ENCODE data around the gene CYP19A1. TPM values are rescaled to one million over a fixed set of nuclear protein-coding genes. Genes with fewer than 3 reads are reported as not detected.
"Not testable (repeated sequence)": the region's sequence is repeated elsewhere in the genome, so short reads cannot be mapped to it uniquely, and the experiment has no call there.

CYP19A1 gene
- total and polyA plus RNA-seq, 7 donors = 0.10 to 0.71 (median 0.41) TPM; not detected in 4

DNA sequence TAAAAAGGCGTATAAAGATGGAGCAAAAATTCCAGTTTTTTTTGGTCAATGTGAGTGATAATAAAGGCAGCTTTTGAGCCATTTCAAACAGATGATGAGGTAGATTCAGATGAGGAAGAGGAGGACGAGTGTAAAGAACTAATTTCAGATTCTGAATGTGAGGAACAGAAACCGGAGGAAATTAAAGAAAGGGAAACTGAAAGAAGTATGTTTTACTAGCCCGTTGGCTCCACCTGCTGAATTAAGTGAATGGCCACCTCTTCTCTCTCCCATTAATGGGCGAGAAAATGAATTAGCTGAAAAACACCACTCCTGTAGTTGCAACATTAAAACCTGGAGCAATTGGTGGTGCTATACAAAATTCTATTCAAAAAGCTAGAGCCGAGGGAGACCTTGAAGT, 55.4 kb downstream of the CYP19A1 start:
- 63 to 70% methylated on average over 6 of the region's 6 CpGs for WGBS, 2 donors
- H3K27ac ChIP-seq = no peak overlapping the region
- no peaks in the 10 kb centered on the region for H3K27me3 ChIP-seq
- intact Hi-C loops (cut with DNase I) = no loop called here
- H3K4me1 ChIP-seq = no peaks in the 10 kb centered on the region
- H3K9me3 ChIP-seq = no peaks in the 10 kb centered on the region
- H3K36me3 ChIP-seq = no peaks in the 10 kb centered on the region
- no peak overlapping the region for H3K4me3 ChIP-seq
- DNase-seq = no peak
- TF ChIP-seq, protein P1, sequence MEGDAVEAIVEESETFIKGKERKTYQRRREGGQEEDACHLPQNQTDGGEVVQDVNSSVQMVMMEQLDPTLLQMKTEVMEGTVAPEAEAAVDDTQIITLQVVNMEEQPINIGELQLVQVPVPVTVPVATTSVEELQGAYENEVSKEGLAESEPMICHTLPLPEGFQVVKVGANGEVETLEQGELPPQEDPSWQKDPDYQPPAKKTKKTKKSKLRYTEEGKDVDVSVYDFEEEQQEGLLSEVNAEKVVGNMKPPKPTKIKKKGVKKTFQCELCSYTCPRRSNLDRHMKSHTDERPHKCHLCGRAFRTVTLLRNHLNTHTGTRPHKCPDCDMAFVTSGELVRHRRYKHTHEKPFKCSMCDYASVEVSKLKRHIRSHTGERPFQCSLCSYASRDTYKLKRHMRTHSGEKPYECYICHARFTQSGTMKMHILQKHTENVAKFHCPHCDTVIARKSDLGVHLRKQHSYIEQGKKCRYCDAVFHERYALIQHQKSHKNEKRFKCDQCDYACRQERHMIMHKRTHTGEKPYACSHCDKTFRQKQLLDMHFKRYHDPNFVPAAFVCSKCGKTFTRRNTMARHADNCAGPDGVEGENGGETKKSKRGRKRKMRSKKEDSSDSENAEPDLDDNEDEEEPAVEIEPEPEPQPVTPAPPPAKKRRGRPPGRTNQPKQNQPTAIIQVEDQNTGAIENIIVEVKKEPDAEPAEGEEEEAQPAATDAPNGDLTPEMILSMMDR (IDR thresholded peaks at IDR 0.05) = no peak
- TF ChIP-seq EP300 (IDR thresholded peaks at IDR 0.05) (no peak), POLR2A (IDR thresholded peaks at IDR 0.05) (no peak), POLR2AphosphoS5 (IDR thresholded peaks at IDR 0.05) (no peak)

DNA sequence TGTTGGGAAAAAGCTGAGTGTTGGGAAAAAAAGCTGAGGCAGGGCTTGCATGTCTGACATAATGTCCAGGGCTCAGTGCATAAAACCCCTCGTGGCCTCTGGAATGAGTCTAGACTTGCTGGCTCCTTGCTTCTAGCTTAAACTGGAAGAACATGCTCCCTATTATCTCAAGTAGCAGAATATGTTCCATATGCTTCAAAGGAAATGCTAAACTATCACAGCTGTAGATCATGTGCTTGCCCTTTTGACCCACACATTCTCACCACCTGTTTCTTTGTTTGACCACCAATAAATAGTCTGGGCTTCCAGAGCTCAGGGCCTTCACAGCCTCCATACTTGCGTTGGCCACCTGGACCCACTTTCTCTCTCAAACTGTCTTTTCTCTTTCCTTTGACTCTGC, 56.2 kb downstream of the CYP19A1 start:
- 30 to 70% methylated on average over 2 of the region's 2 CpGs for WGBS, 2 donors
- DNase-seq; H3K27ac ChIP-seq; intact Hi-C loops (cut with DNase I); H3K4me3 ChIP-seq; H3K4me1 ChIP-seq; H3K27me3 ChIP-seq; H3K9me3 ChIP-seq; H3K36me3 ChIP-seq: not testable (repeated sequence)

DNA sequence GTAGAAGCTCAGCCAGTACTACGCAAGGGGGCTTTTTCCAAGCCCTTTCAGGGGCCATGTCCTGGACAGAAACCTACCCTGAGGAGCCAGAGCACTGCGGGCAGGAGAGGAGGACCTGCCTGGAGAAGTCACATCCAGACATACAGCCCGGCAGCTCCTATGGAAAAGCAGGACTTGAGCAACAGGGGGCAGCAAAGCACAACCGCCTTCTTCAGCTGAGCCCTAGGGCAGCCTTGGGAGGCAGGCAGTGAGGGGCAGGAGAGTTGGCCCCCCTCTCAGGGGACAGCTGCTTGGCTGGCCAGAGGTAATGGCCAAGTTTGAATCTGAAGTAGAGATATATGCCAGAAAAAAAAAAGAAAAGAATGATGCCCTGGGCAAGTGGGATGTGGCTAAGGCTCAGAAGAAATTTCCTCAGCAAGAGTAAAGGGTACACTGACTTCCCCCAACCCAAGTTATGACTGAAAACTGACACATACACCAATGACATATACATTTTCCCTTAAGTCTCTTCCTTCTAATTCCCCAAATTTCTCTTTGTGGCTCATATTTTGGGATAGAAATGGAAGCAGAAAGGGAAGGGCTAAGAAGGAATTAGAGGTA, 56.9 kb downstream of the CYP19A1 start:
- peak; percentile 78 for DNase-seq
- intact Hi-C loops (cut with DNase I) = loop anchor here (1.0 kb wide), 1 partner anchor 100 kb away; no protein-coding TSS in a partner anchor

DNA sequence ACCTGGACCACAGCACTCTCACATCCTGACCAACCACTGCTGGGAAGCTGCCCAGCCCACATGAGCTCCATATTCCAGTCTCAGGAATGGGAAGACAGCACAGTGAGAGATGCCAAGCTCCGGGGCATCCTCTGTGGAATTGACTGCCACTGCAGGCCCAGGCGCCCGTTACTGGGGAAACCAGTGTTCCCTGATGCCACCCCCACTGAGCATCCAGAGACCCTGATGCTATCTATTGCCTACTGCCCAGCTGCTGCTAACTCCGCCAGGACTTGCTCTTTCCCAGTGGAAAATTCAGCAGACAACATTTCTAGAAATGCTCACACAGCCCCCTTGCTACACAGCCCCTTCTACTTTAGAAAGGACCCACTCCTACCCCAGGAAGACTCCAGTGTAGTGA, 57.6 kb downstream of the CYP19A1 start:
- intact Hi-C loops (cut with DNase I) = loop anchor here (1.0 kb wide), 1 partner anchor 100 kb away; no protein-coding TSS in a partner anchor
- no peaks in the 10 kb centered on the region for H3K36me3 ChIP-seq
- H3K27ac ChIP-seq = no peak overlapping the region
- WGBS, 2 donors = 96 to 98% methylated on average over 4 of the region's 4 CpGs
- no peaks in the 10 kb centered on the region for H3K9me3 ChIP-seq
- H3K4me1 ChIP-seq = no peaks in the 10 kb centered on the region
- no peak for DNase-seq
- no peak for TF ChIP-seq POLR2A (IDR thresholded peaks at IDR 0.05)
- TF ChIP-seq EP300 (IDR thresholded peaks at IDR 0.05) = no peak
- TF ChIP-seq POLR2AphosphoS5 (IDR thresholded peaks at IDR 0.05) = no peak
- TF ChIP-seq, protein P1 (IDR thresholded peaks at IDR 0.05) = no peak
- no peak overlapping the region for H3K4me3 ChIP-seq
- no peaks in the 10 kb centered on the region for H3K27me3 ChIP-seq

More for the DNA sequence above, 56.9 kb downstream of the CYP19A1 start:
- no peak overlapping the region for H3K27ac ChIP-seq
- WGBS, 2 donors = 46 to 49% methylated on average over 4 of the region's 4 CpGs
- H3K4me1 ChIP-seq = no peaks in the 10 kb centered on the region
- TF ChIP-seq, protein P1 (IDR thresholded peaks at IDR 0.05) = peak; percentile 7 to 61 (median 32)
- TF ChIP-seq POLR2A (IDR thresholded peaks at IDR 0.05) = no peak
- no peak overlapping the region for H3K4me3 ChIP-seq
- H3K27me3 ChIP-seq = no peaks in the 10 kb centered on the region
- no peaks in the 10 kb centered on the region for H3K9me3 ChIP-seq
- H3K36me3 ChIP-seq = no peaks in the 10 kb centered on the region

DNA sequence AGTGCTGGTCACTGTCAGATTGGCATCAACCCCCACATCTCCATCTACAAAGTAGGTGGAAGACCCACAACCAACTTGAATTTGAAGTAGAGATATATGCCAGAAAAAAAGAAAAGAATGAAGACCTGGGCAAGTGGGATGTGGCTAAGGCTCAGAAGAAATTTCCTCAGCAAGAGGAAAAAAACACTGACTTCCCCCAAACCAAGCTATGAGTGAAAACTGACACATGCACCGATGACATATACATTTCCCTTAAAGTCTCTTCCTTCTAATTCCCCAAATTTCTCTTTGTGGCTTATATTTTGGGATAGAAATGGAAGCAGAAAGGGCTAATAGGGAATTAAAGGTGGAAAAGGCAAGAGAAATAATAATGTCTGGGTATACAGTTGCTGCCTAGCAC, 59.0 kb downstream of the CYP19A1 start:
- no peak for TF ChIP-seq EP300 (IDR thresholded peaks at IDR 0.05)
- no peak for TF ChIP-seq POLR2A (IDR thresholded peaks at IDR 0.05)
- TF ChIP-seq, protein P1 (IDR thresholded peaks at IDR 0.05) = no peak
- TF ChIP-seq POLR2AphosphoS5 (IDR thresholded peaks at IDR 0.05) = no peak
- H3K36me3 ChIP-seq = no peaks in the 10 kb centered on the region
- H3K9me3 ChIP-seq = no peaks in the 10 kb centered on the region
- 87 to 91% methylated on average over 1 of the region's 1 CpG for WGBS, 2 donors
- intact Hi-C loops (cut with DNase I) = no loop called here
- no peaks in the 10 kb centered on the region for H3K27me3 ChIP-seq
- H3K27ac ChIP-seq = no peak overlapping the region
- no peaks in the 10 kb centered on the region for H3K4me1 ChIP-seq
- DNase-seq = no peak
- no peak overlapping the region for H3K4me3 ChIP-seq

Measured in sigmoid colon (tissue), 7 donors.